NCI-H460 (cell line): ENCODE measurements around the gene BMP2. TPM values are rescaled to one million over a fixed set of nuclear protein-coding genes. Genes with fewer than 3 reads are reported as not detected.

Experiments
- DNase-seq: peaks from one replicate; pipeline ENCODE4 v3.0.0-alpha.2; 2016; ENCODE audit warnings: low read depth; ENCODE audit errors: extremely low read depth
- total RNA-seq: library from RNA; depleted of rRNA; stranded (reverse); fragments of >200 nt; shearing (Covaris generic); gene quantifications from 2 replicates; pipeline ENCODE4 v1.2.3, GENCODE V29; 2014

The BMP2 gene
- total RNA-seq, 1 experiment from 2014 or later, result 7.1 TPM

- no peak for DNase-seq
Measured at GRCh38 chr20:6767126-6767535, 355 bp upstream of the BMP2 start.

DNA sequence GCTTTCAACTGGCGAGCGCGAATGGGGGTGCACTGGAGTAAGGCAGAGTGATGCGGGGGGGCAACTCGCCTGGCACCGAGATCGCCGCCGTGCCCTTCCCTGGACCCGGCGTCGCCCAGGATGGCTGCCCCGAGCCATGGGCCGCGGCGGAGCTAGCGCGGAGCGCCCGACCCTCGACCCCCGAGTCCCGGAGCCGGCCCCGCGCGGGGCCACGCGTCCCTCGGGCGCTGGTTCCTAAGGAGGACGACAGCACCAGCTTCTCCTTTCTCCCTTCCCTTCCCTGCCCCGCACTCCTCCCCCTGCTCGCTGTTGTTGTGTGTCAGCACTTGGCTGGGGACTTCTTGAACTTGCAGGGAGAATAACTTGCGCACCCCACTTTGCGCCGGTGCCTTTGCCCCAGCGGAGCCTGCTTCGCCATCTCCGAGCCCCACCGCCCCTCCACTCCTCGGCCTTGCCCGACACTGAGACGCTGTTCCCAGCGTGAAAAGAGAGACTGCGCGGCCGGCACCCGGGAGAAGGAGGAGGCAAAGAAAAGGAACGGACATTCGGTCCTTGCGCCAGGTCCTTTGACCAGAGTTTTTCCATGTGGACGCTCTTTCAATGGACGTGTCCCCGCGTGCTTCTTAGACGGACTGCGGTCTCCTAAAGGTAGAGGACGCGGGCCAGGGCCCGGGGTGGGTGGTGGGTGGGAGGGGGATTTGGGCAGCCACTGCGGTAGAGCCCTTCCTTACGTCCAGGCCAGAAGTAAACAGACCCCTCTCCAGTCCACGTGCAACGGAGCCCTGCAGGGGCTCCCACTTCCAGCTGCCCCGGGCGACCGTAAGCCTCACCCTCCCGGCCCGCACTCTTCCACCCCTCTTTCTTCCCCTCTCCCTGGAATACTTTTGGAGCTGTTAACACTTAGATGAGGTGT lies 998 bp downstream of the BMP2 start:
- no peak for DNase-seq

DNA sequence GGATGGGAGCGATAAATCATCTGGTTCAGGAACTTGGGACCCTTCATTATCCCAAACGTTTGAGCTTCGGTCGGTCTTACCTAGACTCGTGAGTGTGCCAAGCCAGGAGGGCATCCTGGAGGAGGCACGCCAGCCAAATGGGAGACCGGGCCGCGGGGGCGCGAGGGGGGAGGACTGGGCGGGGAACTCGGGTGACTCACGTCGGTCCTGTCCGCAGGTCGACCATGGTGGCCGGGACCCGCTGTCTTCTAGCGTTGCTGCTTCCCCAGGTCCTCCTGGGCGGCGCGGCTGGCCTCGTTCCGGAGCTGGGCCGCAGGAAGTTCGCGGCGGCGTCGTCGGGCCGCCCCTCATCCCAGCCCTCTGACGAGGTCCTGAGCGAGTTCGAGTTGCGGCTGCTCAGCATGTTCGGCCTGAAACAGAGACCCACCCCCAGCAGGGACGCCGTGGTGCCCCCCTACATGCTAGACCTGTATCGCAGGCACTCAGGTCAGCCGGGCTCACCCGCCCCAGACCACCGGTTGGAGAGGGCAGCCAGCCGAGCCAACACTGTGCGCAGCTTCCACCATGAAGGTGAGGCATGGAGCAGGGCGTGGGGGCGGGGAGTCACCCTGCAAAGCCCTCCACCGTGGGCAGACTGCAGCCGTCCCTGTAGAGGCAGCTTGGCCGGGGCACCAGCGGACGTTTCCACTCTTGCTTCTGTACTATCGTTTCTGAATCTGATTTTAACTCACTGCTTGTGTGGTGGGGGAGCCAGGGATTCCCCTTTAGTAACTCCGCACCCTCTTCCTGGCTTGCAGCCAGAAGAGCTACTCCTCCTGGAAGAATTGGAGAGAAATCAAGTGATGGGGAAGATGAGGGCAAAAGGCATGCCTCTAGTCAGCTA lies 2.7 kb downstream of the BMP2 start:
- DNase-seq, result no peak

GRCh38 chr20:6770786-6771100 lies 3.3 kb downstream of the BMP2 start:
- no peak for DNase-seq

DNA sequence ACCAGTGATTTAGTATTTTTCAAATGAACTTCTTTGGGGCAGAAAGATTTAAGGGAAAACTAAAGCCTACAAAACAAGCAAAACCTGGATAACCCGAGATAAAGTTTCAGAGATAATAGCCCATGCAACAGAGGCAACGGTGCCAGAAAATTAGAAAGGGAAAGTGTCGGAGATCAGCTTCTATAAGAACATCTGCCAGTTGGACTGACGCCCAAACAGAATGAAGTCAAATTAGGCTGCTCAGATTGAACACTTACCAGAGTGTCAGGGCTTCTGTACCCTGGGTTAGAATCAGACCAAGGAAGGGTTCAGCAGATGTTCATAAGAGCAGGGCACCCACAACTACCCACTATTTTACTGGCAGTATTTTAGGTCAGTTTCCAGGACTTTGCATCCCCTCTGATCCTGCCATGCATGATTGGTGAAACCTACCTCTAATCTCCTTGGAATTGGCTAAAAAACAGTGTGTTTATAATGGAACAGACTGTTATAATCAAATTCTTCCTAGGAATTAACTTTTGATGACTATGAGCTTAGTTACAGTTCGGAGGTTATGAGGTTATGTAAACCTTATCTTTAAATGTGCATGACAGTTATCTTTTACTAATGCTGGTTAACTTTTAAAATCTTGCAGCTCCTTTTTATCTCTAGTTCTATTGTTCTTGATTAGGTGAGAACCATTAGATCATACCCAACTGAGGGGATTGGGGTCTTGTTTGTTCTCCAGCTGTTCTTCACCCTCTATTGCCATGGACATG lies 13.1 kb downstream of the BMP2 start:
- DNase-seq, result no peak

DNA sequence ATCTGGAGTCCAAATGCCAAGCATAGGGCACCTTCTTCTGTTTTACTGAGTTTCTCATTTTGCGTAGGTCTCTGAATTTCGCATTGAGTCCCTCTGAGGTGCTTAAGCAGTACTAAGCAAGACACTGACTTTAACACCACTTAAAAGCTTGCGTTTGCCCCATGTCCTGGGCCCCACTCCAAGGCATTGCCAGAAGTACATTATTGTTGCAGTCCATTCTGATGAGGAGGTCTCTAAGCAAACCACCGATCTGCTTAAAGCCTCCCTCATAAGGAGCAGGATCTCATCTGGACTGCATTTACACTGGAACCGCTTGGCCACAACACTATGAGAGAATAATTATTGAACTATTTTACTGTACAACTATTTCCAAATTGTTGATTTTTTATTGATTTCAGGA lies 16.3 kb downstream of the BMP2 start:
- DNase-seq, result no peak

- DNase-seq, result no peak
Measured at GRCh38 chr20:6784210-6784631, 16.7 kb downstream of the BMP2 start.

DNA sequence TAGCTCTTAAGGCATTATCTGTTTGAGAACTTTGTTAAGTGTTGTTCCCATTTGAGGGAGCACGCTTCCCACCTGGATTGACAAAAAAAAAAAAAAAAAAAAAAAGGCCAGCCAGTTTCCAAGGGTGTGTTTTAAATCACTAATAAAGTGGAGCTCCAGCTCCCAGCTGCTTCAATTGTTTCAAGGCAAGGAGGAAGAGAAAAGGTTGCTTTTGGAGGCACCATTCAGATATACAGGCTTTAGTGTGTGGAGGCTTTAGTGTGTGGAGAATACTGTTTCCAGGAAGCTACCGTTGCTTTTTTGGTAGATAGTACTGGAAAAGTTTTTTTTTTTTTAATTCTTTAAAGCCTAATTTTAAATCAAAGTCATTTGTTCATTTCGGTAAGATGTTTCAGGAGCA lies 17.3 kb downstream of the BMP2 start:
- no peak for DNase-seq

DNA sequence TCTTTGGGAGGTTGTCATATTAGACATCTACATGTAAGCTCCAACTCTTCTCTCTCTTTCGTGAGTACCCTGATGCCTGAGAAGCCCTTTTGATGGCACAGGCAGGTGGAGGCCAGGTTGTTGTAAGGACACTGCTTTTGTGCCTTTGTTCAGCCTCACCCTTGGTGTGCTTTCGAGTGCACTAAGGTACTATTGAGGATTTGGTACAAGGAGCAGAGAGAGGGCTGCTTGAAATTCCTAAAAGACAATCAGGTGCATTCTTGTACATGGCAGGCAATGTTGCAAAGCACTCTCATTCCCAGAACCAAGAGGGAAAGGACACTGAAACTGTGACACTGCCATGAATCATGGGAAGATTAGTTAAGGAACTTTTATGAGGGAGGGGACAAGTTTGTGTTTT lies 19.1 kb downstream of the BMP2 start:
- DNase-seq, result no peak

- no peak for DNase-seq
Measured at GRCh38 chr20:6792789-6793188, 25.3 kb downstream of the BMP2 start.

- no peak for DNase-seq
Measured at GRCh38 chr20:6802227-6802626, 34.7 kb downstream of the BMP2 start.

DNA sequence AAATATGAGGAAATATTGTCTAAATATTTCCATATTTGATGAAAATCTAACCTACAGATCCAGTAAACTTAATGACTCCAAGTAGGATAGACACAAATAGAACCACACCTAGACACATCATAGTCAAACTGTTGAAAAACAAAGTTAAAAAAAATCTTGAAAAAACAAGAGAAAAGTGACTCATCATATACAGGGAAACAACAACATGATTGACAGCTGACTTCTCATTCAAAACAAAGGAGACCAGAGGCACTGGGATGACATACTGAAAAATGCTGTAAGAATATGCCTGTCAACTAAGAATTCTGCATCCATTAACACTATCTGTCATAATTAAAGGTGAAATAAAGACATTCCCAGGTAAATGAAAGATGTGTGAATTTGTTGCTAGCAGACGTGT lies 38.8 kb downstream of the BMP2 start:
- no peak for DNase-seq

DNA sequence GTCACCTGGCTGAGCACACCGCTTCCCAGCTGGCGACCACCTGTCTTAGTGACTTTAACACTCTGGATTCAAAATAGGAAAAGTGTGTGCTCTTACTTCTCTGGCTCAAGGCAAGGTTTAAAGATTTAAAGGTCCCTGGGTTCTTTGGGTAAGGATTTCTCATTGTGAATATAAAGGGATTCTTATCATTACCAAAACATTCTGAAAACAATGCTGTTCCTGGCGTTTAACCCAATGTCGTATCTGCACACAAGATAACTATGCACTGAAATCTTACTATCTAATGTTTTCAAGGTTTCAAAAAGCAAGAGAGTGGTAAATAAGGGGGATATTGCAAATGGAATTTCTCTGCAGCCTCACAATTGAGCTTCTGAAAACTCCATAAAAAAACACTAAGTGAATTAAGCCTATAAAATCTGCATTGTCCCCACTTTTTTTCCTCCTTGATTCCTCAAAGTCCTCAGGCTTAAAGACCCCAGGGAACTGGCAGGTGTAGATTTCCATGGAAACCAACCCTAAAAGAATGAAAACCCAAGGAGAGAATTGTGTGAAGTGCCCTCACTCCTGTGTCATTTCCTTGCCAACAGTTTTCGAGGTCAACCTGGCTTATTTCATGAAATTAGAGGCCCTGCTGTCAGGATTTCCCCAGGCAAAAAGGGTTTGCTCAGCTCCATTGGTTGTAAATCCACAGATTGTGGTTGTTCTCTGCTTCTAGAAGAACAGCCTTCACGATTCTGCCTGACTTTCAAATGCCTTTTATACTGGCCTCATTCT lies 44.0 kb downstream of the BMP2 start:
- no peak for DNase-seq

- no peak for DNase-seq
Measured at GRCh38 chr20:6812530-6812929, 45.0 kb downstream of the BMP2 start.

- DNase-seq, result no peak
Measured at GRCh38 chr20:6814945-6815344, 47.5 kb downstream of the BMP2 start.

DNA sequence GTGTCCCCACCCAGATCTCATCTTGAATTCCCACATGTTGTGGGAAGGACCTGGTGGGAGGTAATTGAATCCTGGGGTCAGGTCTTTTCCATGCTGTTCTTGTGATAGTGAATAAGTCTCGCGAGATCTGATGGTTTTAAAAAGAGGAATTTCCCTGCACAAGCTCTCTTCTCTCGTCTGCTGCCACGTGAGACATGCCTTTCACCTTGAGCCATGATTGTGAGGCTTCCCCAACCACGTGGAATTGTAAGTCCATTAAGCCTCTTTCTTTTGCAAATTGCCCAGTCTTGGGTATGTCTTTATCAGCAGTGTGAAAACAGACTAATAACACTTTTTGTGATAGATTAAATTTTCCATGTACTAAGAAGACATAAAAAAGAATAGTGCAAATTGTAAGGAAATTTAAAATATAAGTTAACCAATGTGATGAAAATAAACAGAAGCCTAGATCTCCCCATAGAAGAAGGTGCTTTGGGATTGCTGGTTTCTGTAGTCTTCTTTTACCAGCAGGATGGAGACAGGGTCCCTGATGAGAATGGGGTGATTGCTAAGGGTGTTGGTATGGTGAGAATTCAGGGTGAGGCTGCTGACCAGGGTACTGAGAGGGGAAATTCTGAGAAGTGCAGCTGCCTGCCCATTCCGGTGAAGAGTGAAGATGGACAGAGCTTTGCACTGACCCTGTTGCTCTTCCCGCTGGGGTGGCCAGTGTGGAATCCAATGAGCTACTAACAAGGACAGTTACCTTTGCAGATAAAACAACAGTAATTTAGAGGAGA lies 50.7 kb downstream of the BMP2 start:
- no peak for DNase-seq

DNA sequence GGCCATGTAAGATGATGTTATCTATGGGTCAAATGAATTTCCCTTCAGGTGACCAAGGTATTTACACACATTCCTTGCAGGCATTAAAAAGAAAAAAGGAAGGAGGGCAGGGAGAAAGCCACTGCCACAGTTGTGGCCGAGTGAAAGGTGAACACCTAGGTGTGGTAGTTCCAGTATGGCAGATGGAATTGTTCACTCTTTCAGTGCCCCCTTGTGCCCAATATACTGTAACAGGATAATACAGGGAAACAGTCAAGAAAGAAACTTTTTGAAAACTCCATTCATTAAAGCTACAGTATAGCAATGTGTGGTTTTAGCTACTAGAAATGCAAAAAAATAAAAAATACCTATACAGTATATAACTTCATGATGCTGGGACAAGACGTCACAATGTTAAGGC lies 52.1 kb downstream of the BMP2 start:
- DNase-seq, result no peak

GRCh38 chr20:6824401-6824800 lies 56.9 kb downstream of the BMP2 start:
- no peak for DNase-seq

DNA sequence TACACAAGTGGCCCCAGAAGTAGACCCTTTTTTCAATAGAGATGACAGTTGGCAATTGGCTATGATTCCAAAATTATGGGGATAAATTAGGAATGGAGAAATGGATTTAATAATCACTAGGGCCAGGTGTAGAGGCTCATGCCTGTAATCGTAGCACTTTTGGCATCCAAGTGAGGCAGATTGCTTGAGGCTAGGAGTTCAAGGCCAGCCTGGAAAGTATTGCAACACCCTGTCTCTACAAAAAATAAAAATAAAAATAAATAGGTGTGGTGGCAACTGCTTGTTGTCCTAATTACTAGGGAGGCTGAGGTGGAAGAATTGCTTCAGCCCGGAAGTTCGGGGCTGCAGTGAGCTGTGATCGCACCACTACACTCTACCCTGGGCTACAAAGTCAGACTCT lies 60.0 kb downstream of the BMP2 start:
- no peak for DNase-seq
